DMS 273 (cell line): ENCODE results near the gene POMGNT2.

Experiments used
- DNase-seq: peaks from one replicate; lab custom pipeline; 2025; ENCODE audit not compliant: unreplicated experiment; lab: John Stamatoyannopoulos, UW

The POMGNT2 gene

GRCh38 chr3:43105596-43106292, at the start of gene POMGNT2:
Gene POMGNT2, minus strand, starts transcription at chr3:43106079. Its CDS starts 24,648 bp downstream, at chr3:43081431.
- peak; percentile 94 for DNase-seq

- no peak for DNase-seq
Observed at GRCh38 chr3:43154980-43155379, 49.1 kb upstream of the POMGNT2 start.

GRCh38 chr3:43153216-43154083, 47.6 kb upstream of the POMGNT2 start:
- peak; percentile 8 for DNase-seq

GRCh38 chr3:43152649-43153048, 46.8 kb upstream of the POMGNT2 start:
- peak; percentile 12 for DNase-seq

- no peak for DNase-seq
Observed at GRCh38 chr3:43148033-43148432, 42.2 kb upstream of the POMGNT2 start.

GRCh38 chr3:43146599-43146998, 40.7 kb upstream of the POMGNT2 start:
- DNase-seq: no peak

- no peak for DNase-seq
Observed at GRCh38 chr3:43144761-43145490, 39.0 kb upstream of the POMGNT2 start.

GRCh38 chr3:43142472-43142871, 36.6 kb upstream of the POMGNT2 start:
- DNase-seq: no peak

GRCh38 chr3:43138488-43139231, 32.8 kb upstream of the POMGNT2 start:
- DNase-seq: no peak

GRCh38 chr3:43132870-43133636, 27.2 kb upstream of the POMGNT2 start:
- DNase-seq: no peak

GRCh38 chr3:43132193-43132592, 26.3 kb upstream of the POMGNT2 start:
- no peak for DNase-seq

- DNase-seq: no peak
Observed at GRCh38 chr3:43128464-43128863, 22.6 kb upstream of the POMGNT2 start.

GRCh38 chr3:43126536-43126935, 20.7 kb upstream of the POMGNT2 start:
- DNase-seq: no peak

- no peak for DNase-seq
Observed at GRCh38 chr3:43123895-43124294, 18.0 kb upstream of the POMGNT2 start.

GRCh38 chr3:43120937-43121336, 15.1 kb upstream of the POMGNT2 start:
- DNase-seq: no peak

- no peak for DNase-seq
Observed at GRCh38 chr3:43117257-43117656, 11.4 kb upstream of the POMGNT2 start.

GRCh38 chr3:43113671-43114070, 7.8 kb upstream of the POMGNT2 start:
- no peak for DNase-seq

GRCh38 chr3:43106293-43106628, 382 bp upstream of the POMGNT2 start:
- DNase-seq: no peak

- peak; percentile 48 for DNase-seq
Observed at GRCh38 chr3:43104660-43105595, 951 bp downstream of the POMGNT2 start.
